Thyroid gland (tissue), 4 donors: ENCODE data around the gene UBALD2. TPM values are rescaled to one million over a fixed set of nuclear protein-coding genes. Genes with fewer than 3 reads are reported as not detected.
"Not testable (repeated sequence)": the region's sequence is repeated elsewhere in the genome, so short reads cannot be mapped to it uniquely, and the experiment has no call there.

Source experiments
- DNase-seq, 2 donors: peaks; one replicate each; pipeline ENCODE4 v3.0.0-alpha.2; 2019
- H3K27ac ChIP-seq, 3 donors: fragments of 200-600 bp; sonication (generic); 1 replicate in 2 of 3; 2 replicates in 1 of 3; pipeline ENCODE4 v1.5.1; 2016 to 2019; ENCODE audit warnings: mild to moderate bottlenecking in 1 of 3, moderate library complexity in 1 of 3
- H3K27me3 ChIP-seq: fragments of 200-600 bp; sonication (generic); one replicate; pipeline ENCODE4 v1.5.1; 2019
- H3K36me3 ChIP-seq, 2 donors: fragments of 200-600 bp; sonication (generic); one replicate each; pipeline ENCODE4 v1.5.1; 2016 to 2019
- H3K4me1 ChIP-seq, 2 donors: fragments of 200-600 bp; sonication (generic); one replicate each; pipeline ENCODE4 v1.5.1; 2017 to 2019
- H3K4me3 ChIP-seq, 3 donors: fragments of 200-600 bp; sonication (generic); replicated peaks in 1 of 3; 1 replicate in 2 of 3; 2 replicates in 1 of 3; pipeline ENCODE4 v1.5.1; 2016; ENCODE audit warnings: mild to moderate bottlenecking in 1 of 3
- H3K9me3 ChIP-seq: fragments of 200-600 bp; sonication (generic); one replicate; pipeline ENCODE4 v1.5.1; 2017
- POLR2A ChIP-seq, 2 donors: fragments of 450-650 bp; IDR thresholded peaks; one replicate each; pipeline ENCODE4 v1.6.1; 2017; ENCODE audit warnings: antibody characterized with exemption in 2 of 2, mild to moderate bottlenecking in 2 of 2, moderate library complexity in 1 of 2
- WGBS, 2 donors: methylation state at CpG; one replicate each; pipeline ENCODE4 v1.1.5; 2017; 5-methylcytosine and 5-hydroxymethylcytosine counted together
- intact Hi-C: fragments of 100-400 bp; cut with DNase I; formaldehyde crosslinking; loops from one replicate; pipeline ENCODE4 v1.15.1; 2023
- total RNA-seq, 4 donors: library from RNA; depleted of rRNA; stranded (reverse); fragments of >200 nt; gene quantifications; one replicate each; pipeline ENCODE4 v1.2.3, GENCODE V29; 2016
- TF ChIP-seq, protein P1 (sequence below), 6 experiments: fragments of 200-600 bp in 3 of 6; fragments of 450-650 bp in 3 of 6; sonication (generic) in 3 of 6; IDR thresholded peaks; one replicate each; pipeline ENCODE4 v1.5.1; 2016 to 2019; ENCODE audit warnings: antibody characterized with exemption in 6 of 6, mild to moderate bottlenecking in 2 of 6, inconsistent platforms in 1 of 6, moderate library complexity in 1 of 6

The UBALD2 gene
- total RNA-seq, result 10 to 100 TPM in 3 of 4 donors, 1 to 10 TPM in 1; 9.8 to 54.2 (median 22.9) TPM

DNA sequence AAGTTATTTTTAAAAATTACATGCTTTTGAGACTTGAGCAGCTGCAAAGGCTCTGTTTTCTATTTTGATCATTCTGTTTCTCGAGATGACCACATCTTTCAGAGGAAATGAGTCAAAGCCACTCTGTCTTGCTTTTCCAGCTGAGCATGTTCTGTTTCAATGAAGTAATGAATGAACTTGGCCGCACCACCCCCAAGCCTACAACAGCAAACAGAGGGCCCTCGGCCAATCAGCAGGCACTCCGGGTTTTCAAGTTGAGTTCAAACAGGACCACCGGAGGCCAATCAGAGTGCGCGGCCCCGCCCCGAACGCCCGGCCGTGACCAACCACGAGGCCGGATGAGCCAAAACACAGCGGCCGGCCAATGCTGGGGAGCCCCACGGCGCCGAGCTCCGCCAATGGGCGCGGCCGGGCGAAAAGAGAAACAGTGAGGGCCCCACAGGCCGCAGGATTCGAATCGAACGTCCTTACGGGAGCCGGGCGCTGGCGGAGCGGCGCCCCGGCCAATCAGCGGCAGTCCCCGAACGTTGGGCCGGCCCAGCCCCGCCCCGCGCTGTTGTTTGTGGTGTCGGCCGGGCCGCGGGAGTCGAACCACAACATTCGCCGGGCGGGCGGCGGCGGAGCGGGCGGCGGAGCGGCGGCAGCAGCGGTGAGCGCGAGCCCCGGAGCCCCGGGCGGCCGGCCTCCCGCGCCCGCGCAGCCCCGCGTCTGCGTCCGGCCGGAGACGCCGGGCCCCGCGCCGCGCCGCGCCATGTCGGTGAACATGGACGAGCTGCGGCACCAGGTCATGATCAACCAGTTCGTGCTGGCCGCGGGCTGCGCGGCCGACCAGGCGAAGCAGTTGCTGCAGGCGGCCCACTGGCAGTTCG lies at the start of gene UBALD2:
UBALD2 (plus strand) TSS at position 594 of the 869 bp plus-strand sequence; CDS start at position 752, 158 bp downstream.
- peak; percentile 99 for DNase-seq
- peak; percentile 69 to 95 for TF ChIP-seq POLR2A (IDR thresholded peaks at IDR 0.05)
- TF ChIP-seq, protein P1, sequence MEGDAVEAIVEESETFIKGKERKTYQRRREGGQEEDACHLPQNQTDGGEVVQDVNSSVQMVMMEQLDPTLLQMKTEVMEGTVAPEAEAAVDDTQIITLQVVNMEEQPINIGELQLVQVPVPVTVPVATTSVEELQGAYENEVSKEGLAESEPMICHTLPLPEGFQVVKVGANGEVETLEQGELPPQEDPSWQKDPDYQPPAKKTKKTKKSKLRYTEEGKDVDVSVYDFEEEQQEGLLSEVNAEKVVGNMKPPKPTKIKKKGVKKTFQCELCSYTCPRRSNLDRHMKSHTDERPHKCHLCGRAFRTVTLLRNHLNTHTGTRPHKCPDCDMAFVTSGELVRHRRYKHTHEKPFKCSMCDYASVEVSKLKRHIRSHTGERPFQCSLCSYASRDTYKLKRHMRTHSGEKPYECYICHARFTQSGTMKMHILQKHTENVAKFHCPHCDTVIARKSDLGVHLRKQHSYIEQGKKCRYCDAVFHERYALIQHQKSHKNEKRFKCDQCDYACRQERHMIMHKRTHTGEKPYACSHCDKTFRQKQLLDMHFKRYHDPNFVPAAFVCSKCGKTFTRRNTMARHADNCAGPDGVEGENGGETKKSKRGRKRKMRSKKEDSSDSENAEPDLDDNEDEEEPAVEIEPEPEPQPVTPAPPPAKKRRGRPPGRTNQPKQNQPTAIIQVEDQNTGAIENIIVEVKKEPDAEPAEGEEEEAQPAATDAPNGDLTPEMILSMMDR (IDR thresholded peaks at IDR 0.05), result no peak
- Histone ChIP-seq H3K27me3 (no peaks in the 10 kb centered on the region), H3K9me3 (no peaks in the 10 kb centered on the region), H3K4me1 (peaks cover 33 to 64% of the 10 kb centered on the region in 2 donors), H3K36me3 (peaks cover 1 to 6% of the 10 kb centered on the region in 2 donors), H3K27ac (peak within 1 kb of the TSS; percentile 89 to 98 (median 95)), H3K4me3 (peak within 1 kb of the TSS; percentile 84 to 100 (median 97))
- WGBS, 2 donors, result 0 to 1% methylated on average over 24 of the region's 94 CpGs
- intact Hi-C loops, result no loop called here

DNA sequence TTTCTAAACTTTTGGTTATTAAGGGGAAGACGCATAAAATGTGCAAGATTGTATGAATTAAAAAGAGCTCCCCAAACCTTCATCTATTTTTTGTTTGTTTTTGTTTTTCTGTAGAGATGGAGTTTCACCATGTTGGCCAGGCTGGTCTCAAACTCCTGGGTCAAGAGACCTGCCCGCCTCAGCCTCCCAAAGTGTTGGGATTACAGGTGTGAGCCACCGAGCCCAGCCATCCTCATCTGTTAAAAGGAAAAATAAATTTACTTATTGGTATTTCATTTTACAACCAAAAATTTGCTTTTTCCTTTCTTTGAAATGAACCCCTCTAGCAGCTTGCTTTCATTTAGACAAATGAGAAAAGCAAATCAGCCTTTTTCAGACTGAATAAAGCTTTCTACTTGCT lies 48.1 kb upstream of the UBALD2 start:
- no peaks in the 10 kb centered on the region for H3K9me3 ChIP-seq
- no peak overlapping the region for H3K27ac ChIP-seq
- DNase-seq, result no peak
- WGBS, 2 donors, result 96 to 97% methylated on average over 3 of the region's 3 CpGs
- no peaks in the 10 kb centered on the region for H3K4me1 ChIP-seq
- no peak for TF ChIP-seq POLR2A (IDR thresholded peaks at IDR 0.05)
- TF ChIP-seq, protein P1 (IDR thresholded peaks at IDR 0.05), result no peak
- no peaks in the 10 kb centered on the region for H3K36me3 ChIP-seq
- intact Hi-C loops, result no loop called here
- no peaks in the 10 kb centered on the region for H3K27me3 ChIP-seq
- H3K4me3 ChIP-seq, result no peak overlapping the region

DNA sequence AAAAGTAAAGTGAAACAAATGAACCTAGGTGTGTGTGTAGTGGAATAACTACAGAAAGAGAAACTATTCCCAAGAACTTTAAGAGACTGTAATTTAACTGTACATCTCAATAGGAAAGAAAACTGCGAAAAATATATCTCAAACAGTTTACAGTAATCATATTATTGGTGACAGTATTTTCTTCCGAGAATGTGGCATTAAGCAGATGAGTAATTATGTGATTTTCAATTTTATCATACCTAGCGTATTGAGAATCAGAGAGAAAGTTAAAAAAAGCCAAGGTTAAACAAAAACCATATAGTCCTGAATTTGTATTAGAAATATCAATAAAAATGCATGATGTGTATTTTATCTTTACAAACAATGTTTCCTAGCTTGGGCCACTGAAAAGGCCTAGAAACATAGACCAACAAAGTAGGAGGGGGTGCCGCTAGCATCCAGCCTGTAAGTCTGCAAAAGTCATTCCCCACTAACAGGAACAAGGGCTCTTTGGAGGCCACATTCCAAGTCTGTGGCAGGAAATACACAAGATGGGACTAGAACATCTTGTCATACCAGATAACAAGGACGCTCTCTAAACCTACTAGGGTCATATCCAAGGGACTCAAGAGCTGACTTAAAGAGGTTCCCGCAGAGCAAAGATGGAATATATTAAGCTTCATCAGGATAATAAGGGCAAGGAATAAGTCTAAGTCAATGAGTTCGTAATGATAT lies 45.3 kb upstream of the UBALD2 start:
- Histone ChIP-seq H3K27ac (no peak overlapping the region), H3K4me1 (no peaks in the 10 kb centered on the region), H3K27me3 (no peaks in the 10 kb centered on the region), H3K9me3 (no peaks in the 10 kb centered on the region), H3K4me3 (no peak overlapping the region), H3K36me3 (no peaks in the 10 kb centered on the region)
- intact Hi-C loops, result no loop called here
- no peak for DNase-seq
- WGBS, 2 donors, result 93% methylated on average over 7 of the region's 7 CpGs
- TF ChIP-seq, protein P1 (IDR thresholded peaks at IDR 0.05), result no peak
- TF ChIP-seq POLR2A (IDR thresholded peaks at IDR 0.05), result no peak

DNA sequence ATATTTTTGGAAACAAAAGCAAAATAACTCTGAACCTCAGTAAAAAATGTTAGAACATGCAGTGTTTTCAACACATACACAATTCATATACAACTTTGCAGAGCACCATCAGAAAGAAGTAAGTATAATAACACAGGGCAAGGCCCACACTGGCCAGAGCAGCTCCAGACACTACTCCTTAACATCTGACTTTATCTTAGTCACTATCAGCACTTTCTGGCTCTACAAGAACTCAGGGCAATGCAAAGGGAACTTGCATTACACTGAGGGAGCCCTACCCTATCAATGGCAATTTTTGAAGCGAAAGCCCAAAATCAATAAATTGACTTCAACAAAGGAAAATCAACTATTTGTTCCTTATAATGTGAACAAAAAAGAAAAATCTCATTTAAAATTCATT lies 41.3 kb upstream of the UBALD2 start:
- 98 to 100% methylated on average over 1 of the region's 1 CpG for WGBS, 2 donors
- intact Hi-C loops, result no loop called here
- TF ChIP-seq POLR2A (IDR thresholded peaks at IDR 0.05), result no peak
- TF ChIP-seq, protein P1 (IDR thresholded peaks at IDR 0.05), result no peak
- Histone ChIP-seq H3K27ac (no peak overlapping the region), H3K36me3 (no peaks in the 10 kb centered on the region), H3K27me3 (no peaks in the 10 kb centered on the region), H3K4me1 (no peaks in the 10 kb centered on the region), H3K4me3 (no peak overlapping the region), H3K9me3 (no peaks in the 10 kb centered on the region)
- no peak for DNase-seq

DNA sequence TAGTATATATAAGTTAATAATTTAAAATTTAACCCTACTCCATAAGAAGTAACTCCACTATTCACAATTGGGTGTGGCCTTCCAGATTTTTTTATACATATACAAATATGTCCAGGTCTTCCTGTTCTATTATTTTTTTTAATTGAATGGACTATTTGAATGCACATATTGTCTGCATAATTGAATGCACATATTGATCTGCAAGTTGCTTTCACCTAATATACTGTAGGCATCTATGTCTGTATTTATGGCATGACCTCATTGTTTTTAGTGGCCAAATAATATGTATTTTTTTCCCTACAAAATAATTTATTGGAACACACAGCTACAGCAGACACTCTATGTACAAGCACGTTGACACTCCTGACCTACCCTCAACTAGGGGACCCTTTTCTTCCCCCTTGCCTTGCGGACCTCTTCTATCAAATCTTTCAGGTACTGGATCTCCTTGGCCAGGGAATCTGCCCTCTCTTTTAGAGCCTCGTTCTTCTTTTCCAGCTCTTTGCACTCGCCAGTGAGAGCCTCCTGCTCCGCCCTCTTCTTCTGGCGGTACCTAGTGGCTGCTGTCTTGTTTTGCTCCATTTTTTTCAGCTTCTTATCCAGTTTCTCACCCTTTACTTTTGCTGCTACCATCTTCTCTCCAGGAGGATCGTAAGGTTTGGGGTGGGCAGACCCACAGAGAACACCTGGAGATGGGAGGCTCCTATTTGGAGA lies 39.6 kb upstream of the UBALD2 start:
- WGBS, 2 donors, result 78 to 81% methylated on average over 7 of the region's 7 CpGs
- H3K27me3 ChIP-seq, DNase-seq, H3K36me3 ChIP-seq, H3K9me3 ChIP-seq, H3K4me3 ChIP-seq, intact Hi-C loops, H3K4me1 ChIP-seq, H3K27ac ChIP-seq: not testable (repeated sequence)

DNA sequence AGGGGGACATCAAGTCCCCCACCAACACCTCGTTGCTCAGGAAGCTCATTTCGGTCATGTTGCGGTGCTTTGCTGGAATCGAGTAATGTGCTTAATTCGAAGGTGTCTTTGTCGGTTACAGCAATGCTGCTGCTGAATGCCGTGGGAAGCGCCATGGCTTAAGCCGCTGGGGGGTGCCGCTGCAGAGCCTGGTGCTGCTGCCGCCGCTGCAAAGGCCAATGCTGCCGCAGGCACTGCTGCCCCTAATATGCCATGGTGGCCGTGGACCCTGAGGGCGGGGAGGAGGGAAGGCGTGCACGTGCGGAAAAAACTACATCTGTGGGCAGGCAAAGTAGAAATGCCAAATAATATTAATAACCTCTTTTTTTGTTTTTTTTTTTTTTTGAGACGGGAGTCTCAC lies 38.4 kb upstream of the UBALD2 start:
- H3K9me3 ChIP-seq, H3K36me3 ChIP-seq, H3K4me3 ChIP-seq, H3K27me3 ChIP-seq, H3K4me1 ChIP-seq, H3K27ac ChIP-seq, DNase-seq, intact Hi-C loops: not testable (repeated sequence)
- WGBS, 2 donors, result 90 to 91% methylated on average over 19 of the region's 19 CpGs
